ENCODE measurements around the gene TFF3. TPM values are rescaled to one million over a fixed set of nuclear protein-coding genes. Genes with fewer than 3 reads are reported as not detected.

Gene TFF3
- total RNA-seq, 2 donors from 2014 or later, result 6.3 to 16.3 TPM

- no peak overlapping the region for H3K4me3 ChIP-seq
- H3K27ac ChIP-seq, result no peak overlapping the region
- DNase-seq (no peak), ATAC-seq (no peak)
- intact Hi-C loops (cut with DNase I), result no loop called here
- H3K9me3 ChIP-seq, result no peaks in the 10 kb centered on the region
- H3K4me1 ChIP-seq, result no peaks in the 10 kb centered on the region
- H3K27me3 ChIP-seq, result no peaks in the 10 kb centered on the region
- WGBS, 2 donors, result 61 to 69% methylated on average over 4 of the region's 4 CpGs
- TF ChIP-seq POLR2A (IDR thresholded peaks at IDR 0.05) (no peak), CTCF (IDR thresholded peaks at IDR 0.05) (no peak)
- no peaks in the 10 kb centered on the region for H3K36me3 ChIP-seq (replicated peaks in 1 of 2; ENCODE audit: insufficient read depth in 1 of 2, low read depth in 2 of 2)
Measured at GRCh38 chr21:42344631-42345030, 29.4 kb upstream of the TFF3 start.

GRCh38 chr21:42343963-42344510 is 28.8 kb upstream of the TFF3 start:
- Histone ChIP-seq H3K4me3 (no peak overlapping the region), H3K9me3 (no peaks in the 10 kb centered on the region), H3K36me3 (replicated peaks in 1 of 2; ENCODE audit: insufficient read depth in 1 of 2, low read depth in 2 of 2) (no peaks in the 10 kb centered on the region), H3K4me1 (no peaks in the 10 kb centered on the region), H3K27ac (no peak overlapping the region), H3K27me3 (no peaks in the 10 kb centered on the region)
- ATAC-seq, result no peak
- DNase-seq, result no peak
- TF ChIP-seq POLR2A (IDR thresholded peaks at IDR 0.05), result no peak
- intact Hi-C loops (cut with DNase I), result no loop called here
- 70 to 80% methylated on average over 11 of the region's 11 CpGs for WGBS, 2 donors

GRCh38 chr21:42343556-42343955 is 28.3 kb upstream of the TFF3 start:
- Histone ChIP-seq H3K4me3 (no peak overlapping the region), H3K36me3 (replicated peaks in 1 of 2; ENCODE audit: insufficient read depth in 1 of 2, low read depth in 2 of 2) (no peaks in the 10 kb centered on the region), H3K27ac (no peak overlapping the region), H3K27me3 (no peaks in the 10 kb centered on the region), H3K4me1 (peaks cover 3% of the 10 kb centered on the region), H3K9me3 (no peaks in the 10 kb centered on the region)
- no peak for ATAC-seq
- no peak for DNase-seq
- no peak for TF ChIP-seq POLR2A (IDR thresholded peaks at IDR 0.05)
- no peak for TF ChIP-seq CTCF (IDR thresholded peaks at IDR 0.05)
- intact Hi-C loops (cut with DNase I), result no loop called here
- WGBS, 2 donors, result 78 to 85% methylated on average over 6 of the region's 6 CpGs

GRCh38 chr21:42343101-42343500 is 27.9 kb upstream of the TFF3 start:
- no peaks in the 10 kb centered on the region for H3K27me3 ChIP-seq
- H3K4me1 ChIP-seq, result peaks cover 8% of the 10 kb centered on the region
- ATAC-seq (no peak), DNase-seq (no peak)
- WGBS, 2 donors, result 74 to 76% methylated on average over 9 to 10 of the region's 10 CpGs
- H3K36me3 ChIP-seq (replicated peaks in 1 of 2; ENCODE audit: insufficient read depth in 1 of 2, low read depth in 2 of 2), result no peaks in the 10 kb centered on the region
- no peaks in the 10 kb centered on the region for H3K9me3 ChIP-seq
- intact Hi-C loops (cut with DNase I), result no loop called here
- no peak for TF ChIP-seq POLR2A (IDR thresholded peaks at IDR 0.05)
- no peak for TF ChIP-seq CTCF (IDR thresholded peaks at IDR 0.05)
- no peak overlapping the region for H3K27ac ChIP-seq
- no peak overlapping the region for H3K4me3 ChIP-seq

GRCh38 chr21:42341776-42342542 is 26.8 kb upstream of the TFF3 start:
- TF ChIP-seq CTCF (IDR thresholded peaks at IDR 0.05) (no peak), POLR2A (IDR thresholded peaks at IDR 0.05) (no peak)
- H3K27ac ChIP-seq, result no peak overlapping the region

More at GRCh38 chr21:42341776-42342542, 26.8 kb upstream of the TFF3 start:
- WGBS, 2 donors, result 86 to 90% methylated on average over 15 of the region's 15 CpGs
- DNase-seq, result no peak
- intact Hi-C loops (cut with DNase I), result no loop called here
- Histone ChIP-seq H3K4me1 (peaks cover 11% of the 10 kb centered on the region), H3K4me3 (no peak overlapping the region), H3K27me3 (no peaks in the 10 kb centered on the region), H3K36me3 (replicated peaks in 1 of 2; ENCODE audit: insufficient read depth in 1 of 2, low read depth in 2 of 2) (no peaks in the 10 kb centered on the region), H3K9me3 (no peaks in the 10 kb centered on the region)
- no peak for ATAC-seq
